Caco-2 (cell line): ENCODE results near the gene PCDHA2. TPM values are rescaled to one million over a fixed set of nuclear protein-coding genes. Genes with fewer than 3 reads are reported as not detected.
"Not testable (repeated sequence)": the region's sequence is repeated elsewhere in the genome, so short reads cannot be mapped to it uniquely, and the experiment has no call there.

Experiments
- BruUV-seq: library from RNA; stranded (reverse); fragments of 400-500 nt; replicated peaks from 2 replicates; lab custom pipeline; 2021; lab: Mats Ljungman, UMichigan
- CTCF ChIA-PET: fragments of 300-600 bp; sonication (Branson Sonifier 250); formaldehyde crosslinking; loops from one replicate; lab custom pipeline; 2022; ENCODE audit warnings: antibody characterized with exemption; lab: Charles Lee
- POLR2A ChIA-PET: fragments of 300-600 bp; sonication (Branson Sonifier 250); formaldehyde crosslinking; loops from one replicate; lab custom pipeline; 2022; ENCODE audit warnings: antibody characterized with exemption; lab: Charles Lee
- DNase-seq, 2 experiments: peaks; one replicate each; pipeline versions ENCODE4 v3.0.0 to v3.0.0-alpha.2; 2020 to 2022
- H3K27me3 ChIP-seq: replicated peaks from 2 replicates; pipeline ENCODE4 v1.6.0; 2011; ENCODE audit warnings: low read length; ENCODE audit not compliant: control insufficient read depth, insufficient read depth
- H3K36me3 ChIP-seq: 2 replicates; pipeline ENCODE4 v1.5.1; 2011; ENCODE audit warnings: low read length; ENCODE audit not compliant: control insufficient read depth, insufficient read depth
- H3K4me1 ChIP-seq: fragments of 250-450 bp; sonication (Bioruptor Pico); 2 replicates; pipeline ENCODE4 v1.5.1; 2020; ENCODE audit warnings: mild to moderate bottlenecking
- H3K4me3 ChIP-seq: 2 replicates; pipeline ENCODE4 v1.5.1; 2011; ENCODE audit warnings: low read depth, mild to moderate bottlenecking, control low read depth, low read length
- H3K9me3 ChIP-seq: fragments of 250-450 bp; sonication (Bioruptor Pico); 2 replicates; pipeline ENCODE4 v1.5.1; 2020; ENCODE audit warnings: mild to moderate bottlenecking, moderate library complexity
- H3K27ac Mint-ChIP-seq: one replicate; pipeline ENCODE4 v1.8.0; 2022; ENCODE audit warnings: mixed read lengths; ENCODE audit not compliant: unreplicated experiment
- H3K27me3 Mint-ChIP-seq: one replicate; pipeline ENCODE4 v1.8.0; 2022; ENCODE audit warnings: mixed read lengths; ENCODE audit not compliant: insufficient read depth, unreplicated experiment
- H3K36me3 Mint-ChIP-seq: one replicate; pipeline ENCODE4 v1.8.0; 2022; ENCODE audit warnings: mild to moderate bottlenecking, mixed read lengths; ENCODE audit not compliant: insufficient read depth, unreplicated experiment
- H3K4me1 Mint-ChIP-seq: one replicate; pipeline ENCODE4 v1.8.0; 2022; ENCODE audit warnings: low read depth, mixed read lengths; ENCODE audit not compliant: unreplicated experiment
- H3K4me3 Mint-ChIP-seq: one replicate; pipeline ENCODE4 v1.8.0; 2022; ENCODE audit warnings: mild to moderate bottlenecking, moderate library complexity, mixed read lengths; ENCODE audit not compliant: unreplicated experiment
- H3K9me3 Mint-ChIP-seq: one replicate; pipeline ENCODE4 v1.8.0; 2022; ENCODE audit warnings: mixed read lengths; ENCODE audit not compliant: unreplicated experiment
- intact Hi-C: fragments of 100-400 bp; cut with micrococcal nuclease; formaldehyde crosslinking; loops from one replicate; pipeline ENCODE4 v1.10.0; 2022; ENCODE audit not compliant: unreplicated experiment
- total RNA-seq: library from RNA; stranded (reverse); gene quantifications from 2 replicates; pipeline ENCODE4 v1.2.3, GENCODE V29; 2022
- TF ChIP-seq, protein P1 (sequence below), 2 experiments: fragments of 200-600 bp in 1 of 2; IDR thresholded peaks; 1 replicate in 1 of 2; 2 replicates in 1 of 2; pipeline versions ENCODE4 v1.5.1 to v1.8.0; 2011 to 2022; ENCODE audit warnings: antibody characterized with exemption in 1 of 2, control low read depth in 1 of 2, inconsistent platforms in 1 of 2, low read depth in 1 of 2, low read length in 1 of 2, mild to moderate bottlenecking in 1 of 2, moderate library complexity in 1 of 2; ENCODE audit not compliant: insufficient read depth in 1 of 2, severe bottlenecking in 1 of 2, unreplicated experiment in 1 of 2

The PCDHA2 gene
- total RNA-seq, 1 experiment from 2014 or later = not detected

DNA sequence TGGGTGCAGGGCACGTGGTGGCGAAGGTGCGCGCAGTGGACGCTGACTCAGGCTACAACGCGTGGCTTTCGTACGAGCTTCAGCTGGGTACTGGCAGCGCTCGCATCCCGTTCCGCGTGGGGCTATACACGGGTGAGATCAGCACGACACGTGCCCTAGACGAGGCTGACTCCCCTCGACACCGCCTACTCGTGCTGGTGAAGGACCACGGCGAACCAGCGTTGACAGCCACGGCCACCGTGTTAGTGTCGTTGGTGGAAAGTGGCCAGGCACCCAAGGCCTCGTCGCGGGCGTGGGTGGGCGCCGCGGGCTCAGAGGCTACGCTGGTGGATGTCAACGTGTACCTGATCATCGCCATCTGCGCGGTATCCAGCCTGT, 2.1 kb downstream of the PCDHA2 start:
- Mint-ChIP-seq H3K36me3 (no peaks in the 10 kb centered on the region), H3K9me3 (peaks cover 16% of the 10 kb centered on the region), H3K27ac (no peak overlapping the region), H3K4me3 (no peak overlapping the region), H3K4me1 (no peaks in the 10 kb centered on the region), H3K27me3 (no peaks in the 10 kb centered on the region)
- no peaks in the 10 kb centered on the region for H3K36me3 ChIP-seq
- DNase-seq = no peak
- H3K9me3 ChIP-seq = peaks cover 3% of the 10 kb centered on the region; the same call in 1 of the 2 replicates
- intact Hi-C loops = no loop called here
- CTCF ChIA-PET = no interaction called here
- no TSS peak for BruUV-seq
- POLR2A ChIA-PET = no interaction called here
- TF ChIP-seq, protein P1, sequence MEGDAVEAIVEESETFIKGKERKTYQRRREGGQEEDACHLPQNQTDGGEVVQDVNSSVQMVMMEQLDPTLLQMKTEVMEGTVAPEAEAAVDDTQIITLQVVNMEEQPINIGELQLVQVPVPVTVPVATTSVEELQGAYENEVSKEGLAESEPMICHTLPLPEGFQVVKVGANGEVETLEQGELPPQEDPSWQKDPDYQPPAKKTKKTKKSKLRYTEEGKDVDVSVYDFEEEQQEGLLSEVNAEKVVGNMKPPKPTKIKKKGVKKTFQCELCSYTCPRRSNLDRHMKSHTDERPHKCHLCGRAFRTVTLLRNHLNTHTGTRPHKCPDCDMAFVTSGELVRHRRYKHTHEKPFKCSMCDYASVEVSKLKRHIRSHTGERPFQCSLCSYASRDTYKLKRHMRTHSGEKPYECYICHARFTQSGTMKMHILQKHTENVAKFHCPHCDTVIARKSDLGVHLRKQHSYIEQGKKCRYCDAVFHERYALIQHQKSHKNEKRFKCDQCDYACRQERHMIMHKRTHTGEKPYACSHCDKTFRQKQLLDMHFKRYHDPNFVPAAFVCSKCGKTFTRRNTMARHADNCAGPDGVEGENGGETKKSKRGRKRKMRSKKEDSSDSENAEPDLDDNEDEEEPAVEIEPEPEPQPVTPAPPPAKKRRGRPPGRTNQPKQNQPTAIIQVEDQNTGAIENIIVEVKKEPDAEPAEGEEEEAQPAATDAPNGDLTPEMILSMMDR (IDR thresholded peaks at IDR 0.05; ENCODE audit: insufficient read depth in 1 of 2, low read depth in 1 of 2, low read length in 1 of 2, severe bottlenecking in 1 of 2, unreplicated experiment in 1 of 2) = no peak
- H3K27me3 ChIP-seq = no peaks in the 10 kb centered on the region
- no peak overlapping the region for H3K4me3 ChIP-seq
- H3K4me1 ChIP-seq = no peaks in the 10 kb centered on the region

DNA sequence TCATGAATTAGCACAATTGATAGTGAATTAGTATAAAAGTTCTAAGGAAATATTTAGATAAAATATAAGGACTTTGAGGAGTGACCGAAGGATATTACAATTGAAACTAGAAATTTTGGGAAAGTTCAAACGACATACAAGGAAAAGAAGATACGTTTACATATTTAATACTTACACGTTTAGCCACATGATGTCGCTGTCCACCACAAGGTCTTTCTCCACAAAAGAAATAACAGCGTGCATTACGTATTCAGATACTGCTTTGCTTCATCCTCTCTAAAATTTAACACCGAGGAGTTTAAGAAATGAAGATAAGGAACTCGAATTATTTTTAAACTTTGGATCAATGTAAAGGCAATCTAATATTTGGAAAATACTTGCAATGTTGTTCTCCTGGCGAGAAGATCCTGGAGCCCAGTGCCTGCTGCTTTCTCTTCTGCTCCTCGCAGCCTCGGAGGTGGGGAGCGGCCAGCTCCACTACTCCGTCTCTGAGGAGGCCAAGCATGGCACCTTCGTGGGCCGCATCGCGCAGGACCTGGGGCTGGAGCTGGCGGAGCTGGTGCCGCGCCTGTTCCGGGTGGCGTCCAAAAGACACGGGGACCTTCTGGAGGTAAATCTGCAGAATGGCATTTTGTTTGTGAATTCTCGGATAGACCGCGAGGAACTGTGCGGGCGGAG, 6.3 kb downstream of the PCDHA2 start, which contains the start of gene PCDHA3:
Gene PCDHA3 (plus strand): TSS at position 242 of the 678 bp plus-strand sequence.
- intact Hi-C loops = no loop called here
- H3K4me1 ChIP-seq = no peaks in the 10 kb centered on the region
- no TSS peak for BruUV-seq
- DNase-seq = no peak
- POLR2A ChIA-PET = no interaction called here
- H3K27me3 ChIP-seq = no peaks in the 10 kb centered on the region
- Mint-ChIP-seq H3K4me3 (no peak within 1 kb of the TSS), H3K27ac (no peak within 1 kb of the TSS), H3K27me3 (no peaks in the 10 kb centered on the region), H3K4me1 (no peaks in the 10 kb centered on the region), H3K9me3 (peaks cover 17% of the 10 kb centered on the region), H3K36me3 (no peaks in the 10 kb centered on the region)
- CTCF ChIA-PET = no interaction called here
- H3K4me3 ChIP-seq = no peak within 1 kb of the TSS
- TF ChIP-seq, protein P1 (IDR thresholded peaks at IDR 0.05; ENCODE audit: insufficient read depth in 1 of 2, low read depth in 1 of 2, low read length in 1 of 2, severe bottlenecking in 1 of 2, unreplicated experiment in 1 of 2) = no peak
- H3K36me3 ChIP-seq = no peaks in the 10 kb centered on the region
- H3K9me3 ChIP-seq = no peaks in the 10 kb centered on the region; the same call in 1 of the 2 replicates

DNA sequence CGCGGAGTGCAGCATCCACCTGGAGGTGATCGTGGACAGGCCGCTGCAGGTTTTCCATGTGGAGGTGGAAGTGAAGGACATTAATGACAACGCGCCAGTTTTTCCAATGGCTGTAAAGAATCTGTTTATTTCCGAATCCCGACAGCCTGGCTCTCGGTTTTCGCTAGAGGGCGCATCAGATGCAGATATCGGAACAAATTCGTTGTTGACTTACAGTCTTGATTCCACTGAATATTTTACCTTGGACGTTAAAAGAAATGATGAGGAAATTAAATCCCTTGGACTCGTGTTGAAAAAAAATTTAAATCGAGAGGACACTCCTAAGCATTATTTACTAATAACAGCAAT, 6.8 kb downstream of the PCDHA2 start:
- H3K27ac Mint-ChIP-seq = no peak overlapping the region
- Histone ChIP-seq H3K4me1 (no peaks in the 10 kb centered on the region), H3K36me3 (no peaks in the 10 kb centered on the region), H3K9me3 (no peaks in the 10 kb centered on the region; the same call in 1 of the 2 replicates), H3K27me3 (no peaks in the 10 kb centered on the region), H3K4me3 (no peak overlapping the region)
- no TSS peak for BruUV-seq
- POLR2A ChIA-PET = no interaction called here
- TF ChIP-seq, protein P1 (IDR thresholded peaks at IDR 0.05; ENCODE audit: insufficient read depth in 1 of 2, low read depth in 1 of 2, low read length in 1 of 2, severe bottlenecking in 1 of 2, unreplicated experiment in 1 of 2) = no peak
- no peaks in the 10 kb centered on the region for H3K36me3 Mint-ChIP-seq
- intact Hi-C loops = no loop called here
- no peaks in the 10 kb centered on the region for H3K27me3 Mint-ChIP-seq
- H3K9me3 Mint-ChIP-seq = peaks cover 17% of the 10 kb centered on the region
- DNase-seq = no peak
- no peak overlapping the region for H3K4me3 Mint-ChIP-seq
- no peaks in the 10 kb centered on the region for H3K4me1 Mint-ChIP-seq
- CTCF ChIA-PET = no interaction called here

DNA sequence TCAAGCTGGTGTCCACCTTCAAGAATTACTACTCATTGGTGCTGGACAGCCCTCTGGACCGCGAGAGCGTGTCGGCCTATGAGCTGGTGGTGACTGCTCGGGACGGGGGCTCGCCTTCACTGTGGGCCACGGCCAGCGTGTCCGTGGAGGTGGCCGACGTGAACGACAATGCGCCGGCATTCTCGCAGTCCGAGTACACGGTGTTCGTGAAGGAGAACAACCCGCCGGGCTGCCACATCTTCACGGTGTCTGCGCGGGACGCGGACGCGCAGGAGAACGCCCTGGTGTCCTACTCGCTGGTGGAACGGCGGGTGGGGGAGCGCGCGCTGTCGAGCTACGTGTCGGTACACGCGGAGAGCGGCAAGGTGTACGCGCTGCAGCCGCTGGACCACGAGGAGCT, 7.7 kb downstream of the PCDHA2 start:
- H3K36me3 ChIP-seq, H3K9me3 ChIP-seq, POLR2A ChIA-PET, H3K27ac Mint-ChIP-seq, BruUV-seq, H3K4me1 Mint-ChIP-seq, H3K4me3 ChIP-seq, H3K27me3 Mint-ChIP-seq, CTCF ChIA-PET, H3K4me3 Mint-ChIP-seq, H3K27me3 ChIP-seq, H3K36me3 Mint-ChIP-seq, H3K4me1 ChIP-seq, DNase-seq, intact Hi-C loops: not testable (repeated sequence)
- H3K9me3 Mint-ChIP-seq = peaks cover 17% of the 10 kb centered on the region
